IPS DF 4.7 (cell line): ENCODE results near the gene EML5.

Experiments
- DNase-seq: peaks from one replicate; pipeline ENCODE4 v3.0.0-alpha.2; 2013; ENCODE audit warnings: low spot score; ENCODE audit errors: extremely low read depth

EML5 gene

DNA sequence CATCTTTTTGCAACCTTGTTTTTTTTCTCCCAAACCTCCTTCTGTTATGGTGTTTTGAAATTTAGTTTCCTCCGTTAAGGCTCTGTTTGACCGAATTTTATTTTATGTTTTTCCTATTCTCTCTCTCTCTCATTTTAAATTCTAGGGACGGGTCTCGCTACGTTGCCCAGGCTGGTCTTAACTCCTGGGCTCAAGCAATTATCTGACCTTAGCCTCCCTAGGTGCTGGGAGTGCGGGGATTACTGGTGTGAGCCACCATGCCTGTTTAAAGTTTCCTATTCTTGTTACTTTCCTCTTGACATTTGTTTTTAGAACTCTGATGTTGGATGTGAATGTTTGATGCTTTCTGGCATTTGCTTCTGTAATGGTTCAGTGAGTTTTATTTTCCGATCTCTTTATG lies 228.9 kb downstream of the EML5 start:
- DNase-seq: no peak

DNA sequence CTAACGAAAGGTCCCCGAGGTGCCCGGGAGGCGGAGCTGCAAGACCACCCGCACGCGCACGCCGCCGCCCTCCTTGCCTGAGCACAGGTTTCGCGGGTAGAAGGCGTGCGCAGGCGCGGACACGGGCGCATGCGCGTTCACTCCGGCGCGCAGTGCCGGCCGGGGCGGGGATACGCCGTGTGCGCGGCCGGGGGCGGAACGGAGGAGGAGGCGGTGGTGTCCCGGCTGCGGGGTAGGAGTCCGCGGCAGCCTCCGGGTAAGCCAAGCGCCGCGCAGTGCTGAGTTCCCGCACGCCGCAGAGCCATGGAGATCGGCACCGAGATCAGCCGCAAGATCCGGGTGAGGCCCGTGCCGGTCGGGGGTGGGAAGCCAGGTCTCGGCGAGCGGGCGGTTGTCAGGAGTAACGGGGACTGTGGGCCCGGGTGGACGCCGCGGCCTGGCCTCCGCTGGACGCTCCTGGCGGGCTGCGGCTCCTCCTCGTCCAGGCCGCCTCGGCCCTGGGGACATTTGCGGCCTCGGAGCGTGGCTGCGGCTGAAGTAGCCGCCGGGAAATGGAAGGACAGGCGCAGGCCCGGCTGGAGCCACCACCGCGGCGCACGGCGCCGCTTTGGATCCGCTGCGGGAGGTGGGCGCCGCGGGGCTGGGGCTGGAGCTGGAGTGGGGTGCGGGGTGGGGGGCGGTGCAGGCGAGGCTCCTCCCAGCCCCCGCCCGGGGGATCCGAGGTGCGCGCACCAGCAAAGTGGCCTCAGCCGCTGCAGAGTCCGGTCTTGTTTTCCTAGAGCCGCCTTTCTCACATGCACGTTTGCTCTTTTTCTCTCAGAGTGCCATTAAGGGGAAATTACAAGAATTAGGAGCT lies 229.7 kb downstream of the EML5 start, which contains the start of gene ZC3H14:
TSS of gene ZC3H14 (plus strand) at position 207 of the 856 bp plus-strand sequence. CDS start at position 304, 97 bp downstream.
- DNase-seq: peak; percentile 64

DNA sequence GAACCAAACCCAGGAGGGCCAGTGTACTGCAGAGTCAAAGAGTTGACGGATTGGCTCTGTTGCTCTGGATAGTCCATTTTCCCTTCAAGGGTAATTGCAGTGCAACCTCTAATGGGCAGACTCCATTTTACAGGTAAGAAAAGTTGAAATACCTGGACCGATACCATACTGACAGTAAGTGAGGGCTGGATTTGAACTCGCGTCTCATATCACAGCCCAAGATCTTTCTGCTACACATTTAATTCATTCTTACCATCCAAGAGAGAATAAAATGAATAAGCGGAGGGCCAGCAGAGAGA lies 230.3 kb downstream of the EML5 start:
- no peak for DNase-seq
